ENCODE results near the gene ARL16.

ARL16 gene

GRCh38 chr17:81652906-81653771 is 30.5 kb downstream of the ARL16 start:
- DNase-seq: no peak
- in situ Hi-C loops (cut with MboI; ENCODE audit: low pct_unique_long_range_greater_than_20kb, low sequenced_read_pairs): no loop called here

DNA sequence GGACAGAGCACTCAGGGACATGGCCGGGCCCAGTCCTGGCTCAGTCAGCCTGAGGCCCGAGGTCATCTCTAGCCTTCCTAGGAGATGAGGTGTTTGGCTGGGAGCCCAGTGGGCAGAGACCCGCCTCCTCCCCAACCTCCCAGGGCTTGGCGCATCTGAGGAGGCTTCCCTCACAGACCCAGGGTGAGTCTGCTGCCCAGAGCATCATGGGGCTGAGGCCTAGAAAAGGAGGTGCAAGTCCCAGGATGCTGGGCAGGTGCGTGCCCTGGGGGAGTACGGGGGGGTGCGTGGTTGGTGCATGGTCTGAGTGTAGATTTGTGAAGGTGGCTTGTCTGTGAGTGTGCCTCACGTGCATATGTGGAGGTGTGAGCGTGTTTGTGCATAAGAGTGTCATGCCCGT is 31.9 kb downstream of the ARL16 start:
- DNase-seq: no peak
- in situ Hi-C loops (cut with MboI; ENCODE audit: low pct_unique_long_range_greater_than_20kb, low sequenced_read_pairs): no loop called here

DNA sequence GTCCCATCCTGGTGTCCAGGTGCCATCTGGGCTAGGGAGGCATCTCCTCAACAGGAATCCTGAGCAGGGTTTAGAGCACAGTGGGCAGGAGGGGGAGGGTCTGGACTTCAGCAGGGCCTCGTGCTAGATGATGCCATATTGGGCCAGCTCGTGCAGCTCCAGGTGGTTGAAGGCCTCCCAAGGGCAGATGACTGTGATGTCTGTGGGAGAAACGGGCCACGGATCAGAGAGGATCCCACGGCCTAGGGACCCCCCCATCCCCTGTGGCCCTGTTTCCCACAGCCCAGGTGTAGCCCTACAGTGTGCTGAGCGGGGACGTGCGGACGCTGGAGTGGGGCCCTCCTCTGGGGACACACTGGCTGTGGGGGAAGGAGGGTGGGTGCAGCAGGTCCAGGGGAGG is 32.6 kb downstream of the ARL16 start:
- DNase-seq: no peak
- in situ Hi-C loops (cut with MboI; ENCODE audit: low pct_unique_long_range_greater_than_20kb, low sequenced_read_pairs): no loop called here

DNA sequence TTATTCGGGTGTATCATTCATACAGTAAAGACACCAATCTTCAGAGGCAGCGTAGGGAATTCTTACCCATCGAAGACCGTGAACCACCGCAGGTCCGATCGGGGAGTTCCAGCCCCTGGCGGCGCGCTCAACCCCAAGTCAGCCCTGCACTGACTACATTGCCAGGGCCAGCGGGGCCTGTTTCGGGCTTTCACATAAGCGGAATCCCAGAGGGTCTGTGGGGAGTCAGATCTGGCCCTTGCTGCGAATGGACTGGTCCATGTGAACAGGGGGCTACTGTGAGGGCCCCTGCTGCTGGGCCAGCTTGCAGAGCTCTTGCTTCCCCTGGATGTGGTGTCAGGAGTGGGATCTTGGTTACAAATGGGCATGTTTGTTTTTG is 34.9 kb downstream of the ARL16 start:
- in situ Hi-C loops (cut with MboI; ENCODE audit: low pct_unique_long_range_greater_than_20kb, low sequenced_read_pairs): no loop called here
- no peak for DNase-seq

DNA sequence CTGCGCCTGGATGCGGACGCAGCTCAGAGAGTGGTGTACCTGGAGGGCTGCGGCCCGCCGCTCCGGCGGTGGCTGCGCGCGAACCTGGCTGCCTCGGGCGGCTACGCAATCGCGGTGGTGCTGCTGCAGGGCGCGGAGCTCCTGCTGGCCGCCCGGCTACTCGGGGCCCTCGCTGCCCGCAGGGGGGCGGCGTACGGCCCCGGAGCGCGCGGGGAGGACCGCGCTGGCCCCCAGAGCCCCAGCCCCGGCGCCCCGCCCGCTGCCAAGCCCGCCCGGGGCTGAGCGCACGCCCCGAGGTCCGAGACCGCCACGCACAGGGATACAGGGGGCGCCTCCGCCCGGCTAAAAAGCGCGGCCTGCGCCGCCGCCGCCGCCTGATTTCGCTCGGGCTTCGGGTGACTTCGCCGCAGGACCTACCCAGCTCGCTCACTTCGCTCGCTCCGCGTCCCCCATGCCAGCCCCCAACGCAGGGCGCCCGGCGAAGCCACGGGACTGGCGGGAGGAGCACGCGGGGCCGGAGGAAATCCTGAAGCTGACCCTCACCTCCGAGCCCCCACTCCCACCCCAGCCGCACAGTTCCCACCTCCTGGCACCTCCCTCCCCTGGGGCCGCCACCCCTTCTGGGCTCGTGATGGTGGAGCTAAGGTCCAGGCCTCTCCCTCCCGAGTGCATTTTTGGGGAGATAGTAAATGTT is 35.4 kb downstream of the ARL16 start:
- in situ Hi-C loops (cut with MboI; ENCODE audit: low pct_unique_long_range_greater_than_20kb, low sequenced_read_pairs): no loop called here
- no peak for DNase-seq

- DNase-seq: no peak
- in situ Hi-C loops (cut with MboI; ENCODE audit: low pct_unique_long_range_greater_than_20kb, low sequenced_read_pairs): no loop called here
Measured at GRCh38 chr17:81647640-81648012, 36.0 kb downstream of the ARL16 start.

GRCh38 chr17:81646869-81647600 is 36.6 kb downstream of the ARL16 start:
- in situ Hi-C loops (cut with MboI; ENCODE audit: low pct_unique_long_range_greater_than_20kb, low sequenced_read_pairs): no loop called here
- DNase-seq: no peak

GRCh38 chr17:81644976-81645952 is 38.3 kb downstream of the ARL16 start:
- in situ Hi-C loops (cut with MboI; ENCODE audit: low pct_unique_long_range_greater_than_20kb, low sequenced_read_pairs): no loop called here
- no peak for DNase-seq

GRCh38 chr17:81644496-81644895 is 39.1 kb downstream of the ARL16 start:
- in situ Hi-C loops (cut with MboI; ENCODE audit: low pct_unique_long_range_greater_than_20kb, low sequenced_read_pairs): no loop called here
- no peak for DNase-seq

DNA sequence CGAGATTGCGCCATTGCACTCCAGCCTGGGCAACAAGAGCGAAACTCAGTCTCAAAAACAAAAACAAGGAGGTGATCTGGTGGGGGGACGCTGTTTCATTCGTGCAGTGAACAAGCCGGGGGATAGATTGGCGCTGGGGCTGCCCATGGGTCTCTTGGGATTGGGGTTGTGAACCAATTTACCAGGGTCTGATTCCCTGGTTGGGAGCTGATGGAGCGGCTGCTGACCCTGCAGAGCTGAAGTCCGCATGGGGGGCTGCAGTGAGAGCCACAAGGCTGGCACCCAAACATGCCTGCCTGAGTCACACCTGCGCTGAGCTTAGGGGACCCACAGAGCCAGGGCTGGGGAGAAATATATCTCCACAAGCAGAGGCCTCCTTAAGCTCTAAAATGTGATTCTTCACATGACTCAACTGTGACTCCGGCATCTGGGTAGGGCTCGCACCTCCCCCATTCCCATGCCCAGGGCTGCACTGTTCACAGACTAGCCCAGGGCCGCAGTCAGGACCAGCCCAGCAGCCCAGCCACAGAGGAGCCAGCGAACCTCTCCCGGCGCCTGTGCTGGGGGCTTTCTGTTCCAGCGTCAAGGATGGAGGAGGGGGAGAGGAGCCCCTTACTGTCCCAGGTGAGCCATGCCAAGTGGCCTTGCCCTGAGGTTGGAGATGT is 41.6 kb downstream of the ARL16 start:
- DNase-seq: no peak
- in situ Hi-C loops (cut with MboI; ENCODE audit: low pct_unique_long_range_greater_than_20kb, low sequenced_read_pairs): no loop called here

- no peak for DNase-seq
- in situ Hi-C loops (cut with MboI; ENCODE audit: low pct_unique_long_range_greater_than_20kb, low sequenced_read_pairs): no loop called here
Measured at GRCh38 chr17:81640011-81640410, 43.6 kb downstream of the ARL16 start.

- DNase-seq: no peak
- in situ Hi-C loops (cut with MboI; ENCODE audit: low pct_unique_long_range_greater_than_20kb, low sequenced_read_pairs): no loop called here
Measured at GRCh38 chr17:81638683-81639082, 44.9 kb downstream of the ARL16 start.

- peak; percentile 87 for DNase-seq
- in situ Hi-C loops (cut with MboI; ENCODE audit: low pct_unique_long_range_greater_than_20kb, low sequenced_read_pairs): no loop called here
Measured at GRCh38 chr17:81636505-81637288, 46.9 kb downstream of the ARL16 start, which contains the start of the genes NPLOC4 and TSPAN10. TSS of gene NPLOC4 (minus strand) at chr17:81637112. CDS start at chr17:81636930, 182 bp downstream. TSS of gene TSPAN10 (plus strand) at chr17:81637196. CDS start at chr17:81642413, 5,217 bp downstream.

DNA sequence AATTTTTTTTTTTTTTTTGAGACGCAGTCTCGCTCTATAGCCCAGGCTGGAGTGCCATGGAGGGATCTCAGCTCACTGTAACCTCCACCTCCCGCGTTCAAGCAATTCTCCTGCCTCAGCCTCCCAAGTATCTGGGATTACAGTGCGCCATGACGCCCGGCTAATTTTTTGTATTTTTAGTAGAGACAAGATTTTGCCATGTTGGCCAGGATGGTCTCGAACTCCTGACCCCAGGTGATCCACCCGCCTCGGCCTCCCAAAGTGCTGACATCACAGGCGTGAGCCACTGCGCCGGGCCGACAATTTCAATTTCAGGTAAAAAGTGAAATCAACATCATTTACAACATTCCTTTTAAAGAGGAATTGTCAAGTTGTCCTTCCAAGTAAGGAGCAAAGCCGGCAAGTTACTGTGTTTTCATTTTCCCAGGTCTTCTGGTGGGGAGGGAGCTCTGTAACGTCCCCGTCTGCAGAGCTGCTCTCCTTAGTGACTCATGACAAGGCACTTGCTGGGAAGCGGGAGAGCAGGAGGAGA is 47.6 kb downstream of the ARL16 start:
- DNase-seq: no peak
- in situ Hi-C loops (cut with MboI; ENCODE audit: low pct_unique_long_range_greater_than_20kb, low sequenced_read_pairs): no loop called here

- DNase-seq: no peak
- in situ Hi-C loops (cut with MboI; ENCODE audit: low pct_unique_long_range_greater_than_20kb, low sequenced_read_pairs): no loop called here
Measured at GRCh38 chr17:81635431-81635830, 48.2 kb downstream of the ARL16 start.

DNA sequence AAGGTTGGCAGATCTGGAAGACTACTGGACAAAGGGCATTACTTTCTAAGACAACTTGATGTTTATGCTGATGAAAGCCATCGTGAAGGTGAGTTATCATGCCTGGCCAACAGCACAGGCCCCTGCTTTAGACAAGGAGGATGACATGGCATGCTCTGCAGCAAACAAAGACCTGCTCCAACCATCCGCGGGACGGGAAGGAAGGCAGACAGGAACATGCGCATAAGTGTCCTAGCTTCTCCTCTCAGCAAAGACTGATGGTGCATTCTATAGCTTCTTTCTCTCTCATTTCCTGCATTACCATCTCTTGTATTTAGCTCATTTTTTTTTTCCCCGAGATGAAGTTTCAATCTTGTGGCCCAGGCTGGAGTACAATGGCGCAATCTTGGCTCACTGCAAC is 52.1 kb downstream of the ARL16 start:
- no peak for DNase-seq
- in situ Hi-C loops (cut with MboI; ENCODE audit: low pct_unique_long_range_greater_than_20kb, low sequenced_read_pairs): no loop called here

All from KBM-7 (cell line).